ENCODE measurements around the gene KXD1.

Gene KXD1

GRCh38 chr19:18603958-18604819 is 46.5 kb downstream of the KXD1 start:
- TF ChIP-seq CTCF (IDR thresholded peaks at IDR 0.05; ENCODE audit: insufficient read depth, low read length, poor library complexity, severe bottlenecking), result no peak
- no peaks in the 10 kb centered on the region for H3K36me3 ChIP-seq (ENCODE audit: control insufficient read depth, insufficient read depth, low read length)
- H3K4me3 ChIP-seq (replicated peaks; ENCODE audit: low read depth, low read length), result no peak overlapping the region
- no peak for DNase-seq (ENCODE audit: extremely low read depth, insufficient read length)
- peaks cover 7% of the 10 kb centered on the region for H3K27me3 ChIP-seq (replicated peaks; ENCODE audit: control insufficient read depth, insufficient read depth, low read length)

DNA sequence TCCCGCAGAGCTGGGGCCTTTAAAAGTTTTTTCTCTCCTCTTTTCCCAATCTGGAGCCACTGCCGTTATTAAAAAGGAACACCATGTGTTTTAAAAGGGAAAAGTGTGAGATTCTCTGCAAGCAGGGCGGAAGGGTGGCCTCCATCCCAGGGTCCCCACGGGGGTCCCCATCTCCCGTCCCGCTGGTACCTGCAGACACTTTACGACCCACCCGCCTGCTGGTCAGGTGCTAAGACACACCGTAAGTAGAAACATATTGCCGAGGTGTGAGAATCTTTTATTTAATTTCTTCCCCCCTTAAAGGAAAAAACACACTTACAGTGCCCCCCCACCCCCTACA is 47.1 kb downstream of the KXD1 start:
- TF ChIP-seq CTCF (IDR thresholded peaks at IDR 0.05; ENCODE audit: insufficient read depth, low read length, poor library complexity, severe bottlenecking), result no peak
- H3K36me3 ChIP-seq (ENCODE audit: control insufficient read depth, insufficient read depth, low read length), result no peaks in the 10 kb centered on the region
- H3K4me3 ChIP-seq (replicated peaks; ENCODE audit: low read depth, low read length), result no peak overlapping the region
- DNase-seq (ENCODE audit: extremely low read depth, insufficient read length), result no peak
- peaks cover 8% of the 10 kb centered on the region for H3K27me3 ChIP-seq (replicated peaks; ENCODE audit: control insufficient read depth, insufficient read depth, low read length)

- peaks cover 8% of the 10 kb centered on the region for H3K27me3 ChIP-seq (replicated peaks; ENCODE audit: control insufficient read depth, insufficient read depth, low read length)
- H3K4me3 ChIP-seq (replicated peaks; ENCODE audit: low read depth, low read length), result no peak overlapping the region
- TF ChIP-seq CTCF (IDR thresholded peaks at IDR 0.05; ENCODE audit: insufficient read depth, low read length, poor library complexity, severe bottlenecking), result no peak
- no peaks in the 10 kb centered on the region for H3K36me3 ChIP-seq (ENCODE audit: control insufficient read depth, insufficient read depth, low read length)
- no peak for DNase-seq (ENCODE audit: extremely low read depth, insufficient read length)
These were observed 47.5 kb downstream of the KXD1 start for GRCh38 chr19:18605196-18605545.

GRCh38 chr19:18605546-18606280 is 48.0 kb downstream of the KXD1 start:
- Histone ChIP-seq H3K36me3 (ENCODE audit: control insufficient read depth, insufficient read depth, low read length) (no peaks in the 10 kb centered on the region), H3K4me3 (replicated peaks; ENCODE audit: low read depth, low read length) (no peak overlapping the region), H3K27me3 (replicated peaks; ENCODE audit: control insufficient read depth, insufficient read depth, low read length) (peaks cover 8% of the 10 kb centered on the region)
- DNase-seq (ENCODE audit: extremely low read depth, insufficient read length), result no peak
- no peak for TF ChIP-seq CTCF (IDR thresholded peaks at IDR 0.05; ENCODE audit: insufficient read depth, low read length, poor library complexity, severe bottlenecking)

DNA sequence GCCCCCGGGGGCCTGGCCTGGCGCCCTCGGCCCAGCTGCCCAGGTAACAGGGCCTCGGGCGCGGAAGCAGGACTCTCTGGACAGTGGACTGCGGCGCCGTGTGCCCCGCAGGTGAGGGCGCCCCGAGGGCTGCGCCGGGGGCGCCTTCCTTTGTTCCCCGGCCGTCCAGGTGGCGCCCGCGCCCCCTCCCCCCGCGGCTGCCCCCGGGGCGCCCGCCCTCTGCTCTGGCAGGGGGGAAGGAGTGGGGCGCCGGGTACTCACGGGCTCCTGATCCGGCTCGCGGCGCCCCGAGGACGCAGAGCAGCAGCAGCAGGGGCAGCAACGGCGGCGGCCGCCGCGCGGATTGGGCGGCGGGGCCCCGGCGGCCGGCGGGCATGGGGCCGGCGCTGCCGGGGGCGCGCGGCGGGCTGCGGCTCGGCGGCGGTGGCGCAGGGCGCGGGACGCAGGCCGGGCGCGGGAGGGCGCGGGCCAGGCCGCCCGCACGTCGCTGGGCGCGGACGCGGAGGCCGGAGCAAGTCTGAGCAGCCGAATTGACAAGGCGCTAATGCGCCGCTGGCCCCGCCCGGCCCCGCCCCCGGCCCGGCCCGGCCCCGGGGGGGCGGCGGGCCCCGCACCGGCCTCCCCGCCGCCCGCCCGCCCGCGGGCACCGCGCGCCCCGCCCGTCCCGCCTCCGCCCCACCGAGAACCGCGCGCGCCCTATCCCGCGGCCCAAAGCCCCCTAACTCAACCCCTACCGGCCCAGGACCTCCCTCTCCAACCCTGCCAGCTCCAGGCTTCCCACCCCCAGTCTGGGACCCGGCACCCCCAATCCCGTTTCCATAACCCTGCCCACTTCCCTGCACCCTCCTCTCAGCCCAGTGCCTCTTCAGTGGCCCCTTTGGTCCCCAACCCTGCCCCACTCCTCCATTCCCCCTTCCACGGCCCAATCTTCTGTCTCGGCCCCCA is 48.9 kb downstream of the KXD1 start, which contains the start of gene CRLF1:
TSS of gene CRLF1 (minus strand) at position 519 of the 945 bp plus-strand sequence. CDS start at position 376, 143 bp downstream.
- H3K27me3 ChIP-seq (replicated peaks; ENCODE audit: control insufficient read depth, insufficient read depth, low read length), result peaks cover 8% of the 10 kb centered on the region
- TF ChIP-seq CTCF (IDR thresholded peaks at IDR 0.05; ENCODE audit: insufficient read depth, low read length, poor library complexity, severe bottlenecking), result no peak
- H3K4me3 ChIP-seq (replicated peaks; ENCODE audit: low read depth, low read length), result no peak within 1 kb of the TSS
- no peaks in the 10 kb centered on the region for H3K36me3 ChIP-seq (ENCODE audit: control insufficient read depth, insufficient read depth, low read length)
- DNase-seq (ENCODE audit: extremely low read depth, insufficient read length), result no peak

All from GM06990 (cell line).